HCT116 (cell line): ENCODE results near the gene IL10. TPM values are rescaled to one million over a fixed set of nuclear protein-coding genes. Genes with fewer than 3 reads are reported as not detected.

ENCODE experiments used
- ATAC-seq: fragments of 200-7000 bp; cut with Tn5 transposase; 2 replicates; pipeline ENCODE4 v1.9.1; 2020; ENCODE audit warnings: mild to moderate bottlenecking, moderate library complexity
- BruUV-seq: library from RNA; stranded (reverse); fragments of 400-500 nt; replicated peaks from 2 replicates; lab custom pipeline; 2021; lab: Mats Ljungman, UMichigan
- CTCF ChIA-PET: fragments of 300-600 bp; sonication (Branson Sonifier 250); formaldehyde crosslinking; loops from one replicate; lab custom pipeline; 2021; ENCODE audit warnings: antibody characterized with exemption; lab: Charles Lee
- POLR2A ChIA-PET: fragments of 300-600, 350-600 bp; sonication (Branson Sonifier 250); formaldehyde crosslinking; loops from one replicate; lab custom pipeline; 2021; ENCODE audit warnings: antibody characterized with exemption; lab: Charles Lee
- RAD21 ChIA-PET, 2 experiments: fragments of 300-600 bp; sonication (Branson Sonifier 250); formaldehyde crosslinking; loops; one replicate each; lab custom pipeline; 2023; ENCODE audit warnings: low total read pairs in 2 of 2; ENCODE audit not compliant: uncharacterized antibody in 2 of 2, unreplicated experiment in 2 of 2, low non-redundant PET in 1 of 2; lab: Charles Lee
- DNase-seq: peaks from one replicate; pipeline ENCODE4 v3.0.0-alpha.2; 2010; ENCODE audit warnings: low read depth, low spot score
- H2AFZ ChIP-seq: fragments of 200-600 bp; shearing (Covaris generic), sonication (generic); 2 replicates; pipeline ENCODE4 v1.6.1; 2017; ENCODE audit warnings: low read depth, mixed run types, mixed read lengths, antibody characterized with exemption, low read length; ENCODE audit not compliant: poor library complexity, severe bottlenecking
- H3K27ac ChIP-seq: 2 replicates; pipeline ENCODE4 v1.5.1; 2012; ENCODE audit warnings: low read depth, low read length
- H3K27me3 ChIP-seq: fragments of 200-600 bp; sonication (generic); 2 replicates; pipeline ENCODE4 v1.6.1; 2016; ENCODE audit warnings: mixed run types, low read length, mixed read lengths; ENCODE audit not compliant: insufficient read depth
- H3K36me3 ChIP-seq, 2 experiments: fragments of 200-500 bp in 1 of 2; fragments of 200-600 bp in 1 of 2; sonication (Bioruptor generic) in 1 of 2; sonication (generic) in 1 of 2; 2 replicates each; pipeline versions ENCODE4 v1.5.1 to v1.6.1; 2014 to 2016; ENCODE audit warnings: low read length in 2 of 2, inconsistent platforms in 1 of 2, mixed read lengths in 1 of 2, mixed run types in 1 of 2; ENCODE audit not compliant: insufficient read depth in 2 of 2, control insufficient read depth in 1 of 2
- H3K4me1 ChIP-seq, 2 experiments: fragments of 200-600 bp in 1 of 2; sonication (generic) in 1 of 2; 2 replicates each; pipeline versions ENCODE4 v1.5.1 to v1.6.1; 2012 to 2017; ENCODE audit warnings: low read length in 2 of 2, inconsistent platforms in 1 of 2, mild to moderate bottlenecking in 1 of 2, mixed read lengths in 1 of 2, mixed run types in 1 of 2, moderate library complexity in 1 of 2; ENCODE audit not compliant: insufficient read depth in 2 of 2, control insufficient read depth in 1 of 2
- H3K4me2 ChIP-seq: fragments of 200-600 bp; sonication (generic); 2 replicates; pipeline ENCODE4 v1.6.1; 2017; ENCODE audit warnings: mixed run types, low read length, mixed read lengths
- H3K4me3 ChIP-seq, 2 experiments: fragments of 200-600 bp in 1 of 2; sonication (generic) in 1 of 2; replicated peaks in 1 of 2; 2 replicates each; pipeline ENCODE4 v1.5.1; 2011 to 2016; ENCODE audit warnings: low read length in 2 of 2, control low read depth in 1 of 2, low read depth in 1 of 2, mild to moderate bottlenecking in 1 of 2, mixed read lengths in 1 of 2, mixed run types in 1 of 2
- H3K79me2 ChIP-seq: fragments of 200-600 bp; sonication (generic); 2 replicates; pipeline ENCODE4 v1.6.1; 2017; ENCODE audit warnings: mild to moderate bottlenecking, mixed run types, low read length, moderate library complexity, mixed read lengths; ENCODE audit not compliant: insufficient read depth
- H3K9ac ChIP-seq: fragments of 200-600 bp; sonication (generic); 2 replicates; pipeline ENCODE4 v1.6.1; 2016; ENCODE audit warnings: low read length, mixed read lengths
- H3K9me2 ChIP-seq: fragments of 200-600 bp; sonication (generic), shearing (Covaris generic); 2 replicates; pipeline ENCODE4 v1.6.1; 2017; ENCODE audit warnings: mixed run types, mild to moderate bottlenecking, moderate library complexity; ENCODE audit not compliant: insufficient read depth
- H3K9me3 ChIP-seq, 2 experiments: fragments of 200-500 bp in 1 of 2; fragments of 200-600 bp in 1 of 2; sonication (Bioruptor generic) in 1 of 2; sonication (generic) in 1 of 2; 2 replicates each; pipeline ENCODE4 v1.6.1; 2014 to 2017; ENCODE audit warnings: low read length in 2 of 2, mixed read lengths in 2 of 2, inconsistent platforms in 1 of 2, low read depth in 1 of 2, mild to moderate bottlenecking in 1 of 2, mixed run types in 1 of 2, moderate library complexity in 1 of 2; ENCODE audit not compliant: control insufficient read depth in 1 of 2, insufficient read depth in 1 of 2
- H4K20me1 ChIP-seq: fragments of 200-600 bp; sonication (generic), shearing (Covaris generic); 2 replicates; pipeline ENCODE4 v1.6.1; 2017; ENCODE audit warnings: mixed run types, mild to moderate bottlenecking, moderate library complexity; ENCODE audit not compliant: insufficient read depth
- EGR1 ChIP-seq: IDR thresholded peaks from 2 replicates; pipeline ENCODE4 v1.6.1; 2012; ENCODE audit warnings: low read depth
- ELF1 ChIP-seq: IDR thresholded peaks from 2 replicates; pipeline ENCODE4 v1.6.1; 2012; ENCODE audit warnings: low read depth, borderline replicate concordance
- EZH2 ChIP-seq: fragments of 200-600 bp; sonication (generic); IDR thresholded peaks from 2 replicates; pipeline ENCODE4 v1.6.1; 2017; ENCODE audit warnings: antibody characterized with exemption, mixed run types
- EZH2phosphoT487 ChIP-seq: fragments of 200-600 bp; IDR thresholded peaks from 2 replicates; pipeline ENCODE4 v1.6.1; 2018; ENCODE audit warnings: antibody characterized with exemption, borderline replicate concordance
- JUND ChIP-seq: IDR thresholded peaks from 2 replicates; pipeline ENCODE4 v1.6.1; 2012
- POLR2A ChIP-seq: IDR thresholded peaks from 2 replicates; pipeline ENCODE4 v1.7.0; 2011; ENCODE audit warnings: borderline replicate concordance; ENCODE audit not compliant: insufficient read depth, insufficient read length; ENCODE audit errors: extremely low read depth
- POLR2AphosphoS5 ChIP-seq: IDR thresholded peaks from 2 replicates; pipeline ENCODE4 v1.6.1; 2011; ENCODE audit warnings: mild to moderate bottlenecking, low read depth, low read length, moderate library complexity
- RAD21 ChIP-seq: IDR thresholded peaks from 2 replicates; pipeline ENCODE4 v1.6.1; 2012; ENCODE audit warnings: low read depth, mild to moderate bottlenecking
- SIN3A ChIP-seq: IDR thresholded peaks from 2 replicates; pipeline ENCODE4 v1.6.1; 2012; ENCODE audit warnings: low read depth
- SP1 ChIP-seq: IDR thresholded peaks from 2 replicates; pipeline ENCODE4 v1.6.1; 2012; ENCODE audit warnings: low read depth
- TCF7L2 ChIP-seq: IDR thresholded peaks from 2 replicates; pipeline ENCODE4 v1.7.0; 2011; ENCODE audit warnings: borderline replicate concordance, inconsistent platforms; ENCODE audit not compliant: insufficient read depth, insufficient read length; ENCODE audit errors: extremely low read depth
- YY1 ChIP-seq: IDR thresholded peaks from 2 replicates; pipeline ENCODE4 v1.6.1; 2011; ENCODE audit warnings: low read length, low read depth, moderate library complexity, mild to moderate bottlenecking; ENCODE audit not compliant: insufficient replicate concordance; ENCODE audit errors: extremely low read depth
- ZFX ChIP-seq: fragments of 450-650 bp; IDR thresholded peaks from 2 replicates; pipeline ENCODE4 v1.6.1; 2017
- ZNF274 ChIP-seq: fragments of 200-500 bp; sonication (Bioruptor generic); IDR thresholded peaks from 2 replicates; pipeline ENCODE4 v1.6.1; 2014; ENCODE audit warnings: mild to moderate bottlenecking, low read depth, low read length, inconsistent platforms
- intact Hi-C: fragments of 100-400 bp; cut with micrococcal nuclease; formaldehyde crosslinking; loops from 2 replicates; pipeline ENCODE4 v1.10.0; 2022
- total RNA-seq: library from RNA; stranded (reverse); gene quantifications from one replicate; pipeline ENCODE4 v1.2.1, GENCODE V29; 2021; ENCODE audit not compliant: unreplicated experiment
- TF ChIP-seq, protein P1 (sequence below), 3 experiments: fragments of 200-600 bp in 1 of 3; sonication (generic) in 1 of 3; IDR thresholded peaks in 2 of 3; conservative IDR thresholded peaks in 1 of 3; 2 replicates each; pipeline ENCODE4 v1.5.1; 2012 to 2017; ENCODE audit warnings: low read depth in 2 of 3, low read length in 2 of 3, antibody characterized with exemption in 1 of 3, borderline replicate concordance in 1 of 3, control low read depth in 1 of 3, mild to moderate bottlenecking in 1 of 3, mixed read lengths in 1 of 3, mixed run types in 1 of 3, moderate library complexity in 1 of 3; ENCODE audit not compliant: insufficient read depth in 1 of 3
- TF ChIP-seq, protein P2 (sequence below): IDR thresholded peaks from 2 replicates; pipeline ENCODE4 v1.6.1; 2011; ENCODE audit warnings: mild to moderate bottlenecking, low read length, moderate library complexity; ENCODE audit not compliant: insufficient replicate concordance; ENCODE audit errors: extremely low read depth

IL10 gene
- total RNA-seq, 1 experiment from 2014 or later, result not detected

DNA sequence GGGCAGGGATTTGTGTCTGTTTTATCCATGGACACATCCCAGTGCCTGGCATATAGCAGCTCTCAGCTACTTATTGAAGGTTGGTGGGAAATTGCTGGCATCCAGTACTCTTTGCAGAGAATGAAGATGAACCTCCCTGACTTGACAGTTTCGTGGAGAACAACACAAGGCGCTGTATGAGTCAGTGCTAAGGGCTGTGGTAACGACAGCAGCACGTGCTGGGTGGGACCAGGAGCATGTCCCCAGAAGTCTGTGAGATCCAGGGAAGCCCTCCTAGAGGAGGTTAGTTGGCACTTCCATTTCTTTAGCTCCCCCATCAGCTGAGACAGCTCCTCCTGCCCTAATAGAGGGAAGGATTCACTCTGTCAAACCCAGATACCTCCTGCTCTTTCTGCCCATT lies 27.6 kb downstream of the IL10 start:
- Histone ChIP-seq H4K20me1 (no peaks in the 10 kb centered on the region), H3K27ac (no peak overlapping the region), H3K79me2 (no peaks in the 10 kb centered on the region), H3K4me1 (no peaks in the 10 kb centered on the region), H3K9me2 (no peaks in the 10 kb centered on the region), H3K9me3 (no peaks in the 10 kb centered on the region), H3K9ac (no peak overlapping the region), H3K4me2 (no peak overlapping the region), H2AFZ (no peak overlapping the region), H3K36me3 (no peaks in the 10 kb centered on the region), H3K4me3 (no peak overlapping the region), H3K27me3 (peaks cover 4% of the 10 kb centered on the region; the same call in 1 of the 2 replicates)
- intact Hi-C loops, result no loop called here
- DNase-seq (no peak), ATAC-seq (no peak)
- no TSS peak for BruUV-seq
- RAD21 ChIA-PET, result no interaction called here
- POLR2A ChIA-PET, result no interaction called here
- CTCF ChIA-PET, result interaction anchor here (1.1 kb wide), 1 partner anchor 168 kb away, joined by 5 read pairs; no protein-coding TSS in a partner anchor
- TF ChIP-seq ZFX (no peak), TCF7L2 (no peak), YY1 (no peak), EZH2phosphoT487 (no peak), POLR2A (no peak), POLR2AphosphoS5 (no peak), RAD21 (no peak), SIN3A (no peak), SP1 (no peak), EZH2 (no peak), JUND (no peak), ZNF274 (no peak), ELF1 (no peak), EGR1 (no peak)
- TF ChIP-seq, protein P1, sequence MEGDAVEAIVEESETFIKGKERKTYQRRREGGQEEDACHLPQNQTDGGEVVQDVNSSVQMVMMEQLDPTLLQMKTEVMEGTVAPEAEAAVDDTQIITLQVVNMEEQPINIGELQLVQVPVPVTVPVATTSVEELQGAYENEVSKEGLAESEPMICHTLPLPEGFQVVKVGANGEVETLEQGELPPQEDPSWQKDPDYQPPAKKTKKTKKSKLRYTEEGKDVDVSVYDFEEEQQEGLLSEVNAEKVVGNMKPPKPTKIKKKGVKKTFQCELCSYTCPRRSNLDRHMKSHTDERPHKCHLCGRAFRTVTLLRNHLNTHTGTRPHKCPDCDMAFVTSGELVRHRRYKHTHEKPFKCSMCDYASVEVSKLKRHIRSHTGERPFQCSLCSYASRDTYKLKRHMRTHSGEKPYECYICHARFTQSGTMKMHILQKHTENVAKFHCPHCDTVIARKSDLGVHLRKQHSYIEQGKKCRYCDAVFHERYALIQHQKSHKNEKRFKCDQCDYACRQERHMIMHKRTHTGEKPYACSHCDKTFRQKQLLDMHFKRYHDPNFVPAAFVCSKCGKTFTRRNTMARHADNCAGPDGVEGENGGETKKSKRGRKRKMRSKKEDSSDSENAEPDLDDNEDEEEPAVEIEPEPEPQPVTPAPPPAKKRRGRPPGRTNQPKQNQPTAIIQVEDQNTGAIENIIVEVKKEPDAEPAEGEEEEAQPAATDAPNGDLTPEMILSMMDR (IDR thresholded peaks at IDR 0.05 in 2 of 3, conservative IDR thresholded peaks at IDR 0.05 in 1 of 3; ENCODE audit: borderline replicate concordance in 1 of 3, insufficient read depth in 1 of 3, low read depth in 2 of 3, low read length in 2 of 3), result no peak
- TF ChIP-seq, protein P2, sequence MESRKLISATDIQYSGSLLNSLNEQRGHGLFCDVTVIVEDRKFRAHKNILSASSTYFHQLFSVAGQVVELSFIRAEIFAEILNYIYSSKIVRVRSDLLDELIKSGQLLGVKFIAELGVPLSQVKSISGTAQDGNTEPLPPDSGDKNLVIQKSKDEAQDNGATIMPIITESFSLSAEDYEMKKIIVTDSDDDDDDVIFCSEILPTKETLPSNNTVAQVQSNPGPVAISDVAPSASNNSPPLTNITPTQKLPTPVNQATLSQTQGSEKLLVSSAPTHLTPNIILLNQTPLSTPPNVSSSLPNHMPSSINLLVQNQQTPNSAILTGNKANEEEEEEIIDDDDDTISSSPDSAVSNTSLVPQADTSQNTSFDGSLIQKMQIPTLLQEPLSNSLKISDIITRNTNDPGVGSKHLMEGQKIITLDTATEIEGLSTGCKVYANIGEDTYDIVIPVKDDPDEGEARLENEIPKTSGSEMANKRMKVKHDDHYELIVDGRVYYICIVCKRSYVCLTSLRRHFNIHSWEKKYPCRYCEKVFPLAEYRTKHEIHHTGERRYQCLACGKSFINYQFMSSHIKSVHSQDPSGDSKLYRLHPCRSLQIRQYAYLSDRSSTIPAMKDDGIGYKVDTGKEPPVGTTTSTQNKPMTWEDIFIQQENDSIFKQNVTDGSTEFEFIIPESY, result no peak
